IMR-90 (cell line): ENCODE data around the gene ENPP3. TPM values are rescaled to one million over a fixed set of nuclear protein-coding genes. Genes with fewer than 3 reads are reported as not detected.

ENCODE experiments used
- ATAC-seq: fragments of 200-7000 bp; cut with Tn5 transposase; 2 replicates; pipeline ENCODE4 v1.9.1; 2020; ENCODE audit warnings: low read depth, mild to moderate bottlenecking, moderate library complexity
- BruUV-seq: library from RNA; stranded (reverse); fragments of 400-500 nt; replicated peaks from 2 replicates; lab custom pipeline; 2021; lab: Mats Ljungman, UMichigan
- CTCF ChIA-PET: fragments of 300-600 bp; formaldehyde crosslinking; extraction: SDS; loops from one replicate; lab custom pipeline; 2021; ENCODE audit warnings: antibody characterized with exemption; lab: Yijun Ruan, JAX
- POLR2A ChIA-PET: fragments of 300-600 bp; sonication (Branson Sonifier 250); formaldehyde crosslinking; loops from one replicate; lab custom pipeline; 2022; ENCODE audit warnings: antibody characterized with exemption; ENCODE audit not compliant: unreplicated experiment; lab: Charles Lee
- DNase-seq: peaks from one replicate; pipeline ENCODE4 v3.0.0; 2013
- H2AFZ ChIP-seq: replicated peaks from 2 replicates; pipeline ENCODE3; 2013; ENCODE audit warnings: low read length, mild to moderate bottlenecking; ENCODE audit not compliant: poor library complexity
- H2AK5ac ChIP-seq: 2 replicates; pipeline ENCODE4 v1.6.1; 2013; ENCODE audit warnings: low read depth, low read length, inconsistent platforms
- H2AK9ac ChIP-seq: replicated peaks from 2 replicates; pipeline ENCODE3; 2013; ENCODE audit warnings: mild to moderate bottlenecking, low read depth, low read length, moderate library complexity; ENCODE audit not compliant: poor library complexity
- H2BK120ac ChIP-seq: 2 replicates; pipeline ENCODE4 v1.6.1; 2013; ENCODE audit warnings: low read depth, low read length, inconsistent platforms
- H2BK15ac ChIP-seq: 3 replicates; pipeline ENCODE4 v1.6.1; 2013; ENCODE audit warnings: low read depth, low read length, inconsistent platforms
- H2BK20ac ChIP-seq: 2 replicates; pipeline ENCODE4 v1.6.1; 2013; ENCODE audit warnings: low read depth, mild to moderate bottlenecking, inconsistent platforms, low read length, moderate library complexity
- H2BK5ac ChIP-seq: 2 replicates; pipeline ENCODE4 v1.6.1; 2013; ENCODE audit warnings: mild to moderate bottlenecking, low read depth, low read length, inconsistent platforms; ENCODE audit not compliant: poor library complexity, severe bottlenecking
- H3K14ac ChIP-seq: replicated peaks from 2 replicates; pipeline ENCODE4 v1.6.1; 2013; ENCODE audit warnings: low read depth, low read length, inconsistent platforms
- H3K18ac ChIP-seq: 2 replicates; pipeline ENCODE4 v1.6.1; 2013; ENCODE audit warnings: low read depth, low read length, control low read depth
- H3K23ac ChIP-seq: 2 replicates; pipeline ENCODE4 v1.6.1; 2013; ENCODE audit warnings: low read depth, low read length, inconsistent platforms
- H3K27ac ChIP-seq: 2 replicates; pipeline ENCODE4 v1.5.1; 2013; ENCODE audit warnings: mild to moderate bottlenecking, control low read depth, low read length; ENCODE audit not compliant: insufficient read depth
- H3K27me3 ChIP-seq: 2 replicates; pipeline ENCODE4 v1.6.1; 2013; ENCODE audit warnings: low read length; ENCODE audit not compliant: control insufficient read depth, insufficient read depth
- H3K36me3 ChIP-seq: 2 replicates; pipeline ENCODE4 v1.6.1; 2013; ENCODE audit warnings: low read length, mixed read lengths; ENCODE audit not compliant: control insufficient read depth, insufficient read depth
- H3K4ac ChIP-seq: 2 replicates; pipeline ENCODE4 v1.6.1; 2013; ENCODE audit warnings: low read depth, low read length, inconsistent platforms
- H3K4me1 ChIP-seq: 2 replicates; pipeline ENCODE4 v1.6.1; 2013; ENCODE audit warnings: low read length, mixed read lengths; ENCODE audit not compliant: control insufficient read depth, insufficient read depth
- H3K4me2 ChIP-seq: 2 replicates; pipeline ENCODE4 v1.6.1; 2013; ENCODE audit warnings: low read depth, mild to moderate bottlenecking, control low read depth, low read length, moderate library complexity
- H3K4me3 ChIP-seq: 2 replicates; pipeline ENCODE4 v1.5.1; 2013; ENCODE audit warnings: low read depth, mild to moderate bottlenecking, control low read depth, low read length, moderate library complexity; ENCODE audit not compliant: insufficient read depth
- H3K56ac ChIP-seq: 2 replicates; pipeline ENCODE4 v1.6.1; 2013; ENCODE audit warnings: low read length, inconsistent platforms; ENCODE audit not compliant: insufficient read depth; ENCODE audit errors: extremely low read depth
- H3K79me1 ChIP-seq, 2 experiments: 2 replicates each; pipeline ENCODE4 v1.6.1; 2013; ENCODE audit warnings: low read length in 2 of 2, inconsistent platforms in 1 of 2, low read depth in 1 of 2
- H3K9ac ChIP-seq: 2 replicates; pipeline ENCODE4 v1.6.1; 2013; ENCODE audit warnings: low read depth, low read length, control low read depth
- H3K9me1 ChIP-seq: 2 replicates; pipeline ENCODE4 v1.6.1; 2013; ENCODE audit warnings: low read length, inconsistent platforms; ENCODE audit not compliant: insufficient read depth
- H3K9me3 ChIP-seq: 2 replicates; pipeline ENCODE4 v1.6.1; 2013; ENCODE audit warnings: low read length; ENCODE audit not compliant: control insufficient read depth, insufficient read depth
- H4K20me1 ChIP-seq: 2 replicates; pipeline ENCODE4 v1.6.1; 2013; ENCODE audit warnings: low read length, inconsistent platforms; ENCODE audit not compliant: insufficient read depth
- H4K5ac ChIP-seq: 2 replicates; pipeline ENCODE4 v1.6.1; 2013; ENCODE audit warnings: mild to moderate bottlenecking, low read depth, low read length, control low read depth
- H4K8ac ChIP-seq, 2 experiments: 2 replicates each; pipeline ENCODE4 v1.6.1; 2013; ENCODE audit warnings: low read depth in 2 of 2, low read length in 2 of 2, control low read depth in 1 of 2, inconsistent platforms in 1 of 2
- H4K91ac ChIP-seq: 2 replicates; pipeline ENCODE4 v1.6.1; 2013; ENCODE audit warnings: low read depth, low read length, inconsistent platforms; ENCODE audit not compliant: insufficient read depth
- BHLHE40 ChIP-seq: fragments of 150-350 bp; IDR thresholded peaks from 2 replicates; pipeline ENCODE4 v1.6.1; 2016; ENCODE audit warnings: mild to moderate bottlenecking, low read depth, low read length
- CHD1 ChIP-seq: IDR thresholded peaks from 2 replicates; pipeline ENCODE4 v1.6.1; 2012; ENCODE audit warnings: low read depth, low read length, improper control_type of control experiment
- FOS ChIP-seq: fragments of 150-350 bp; IDR thresholded peaks from 2 replicates; pipeline ENCODE4 v1.6.1; 2016; ENCODE audit warnings: low read depth, low read length
- MAZ ChIP-seq: IDR thresholded peaks from 2 replicates; pipeline ENCODE4 v1.6.1; 2012; ENCODE audit warnings: low read depth, mild to moderate bottlenecking, low read length, improper control_type of control experiment, moderate library complexity, borderline replicate concordance
- MXI1 ChIP-seq: IDR thresholded peaks from 2 replicates; pipeline ENCODE4 v1.6.1; 2012; ENCODE audit warnings: low read depth, mild to moderate bottlenecking, low read length, moderate library complexity, borderline replicate concordance
- NFE2L2 ChIP-seq: fragments of 150-350 bp; IDR thresholded peaks from 2 replicates; pipeline ENCODE4 v1.6.1; 2016; ENCODE audit warnings: low read depth, mild to moderate bottlenecking, low read length
- RFX5 ChIP-seq: IDR thresholded peaks from 2 replicates; pipeline ENCODE4 v1.8.0; 2012; ENCODE audit warnings: low read depth, mild to moderate bottlenecking, low read length, moderate library complexity
- SMC3 ChIP-seq: fragments of 150-350 bp; IDR thresholded peaks from 2 replicates; pipeline ENCODE4 v1.6.1; 2016; ENCODE audit warnings: low read depth, mild to moderate bottlenecking, antibody characterized with exemption, low read length, moderate library complexity
- WGBS, 2 experiments: methylation state at CpG; one replicate each; pipeline versions ENCODE4 v1.1.5 to v1.1.7; 2013; ENCODE audit warnings: missing lambda C conversion rate in 2 of 2; ENCODE audit not compliant: insufficient read length in 1 of 2; ENCODE audit errors: extremely low coverage in 2 of 2; 5-methylcytosine and 5-hydroxymethylcytosine counted together
- dilution Hi-C: fragments of 300-500 bp; cut with HindIII; formaldehyde crosslinking; loops from one replicate; pipeline ENCODE4 v1.14.3; 2018; ENCODE audit warnings: low sequenced_read_pairs; ENCODE audit not compliant: unreplicated experiment
- in situ Hi-C: fragments of 300-500 bp; cut with MboI; formaldehyde crosslinking; loops from 3 replicates; pipeline ENCODE4 v1.14.3; 2019; ENCODE audit warnings: low sequenced_read_pairs, inconsistent platforms, mixed read lengths
- intact Hi-C: fragments of 100-400 bp; cut with micrococcal nuclease; formaldehyde crosslinking; loops from 2 replicates; pipeline ENCODE4 v1.10.0; 2022
- polyA plus RNA-seq, 3 experiments: library from polyadenylated mRNA; depleted of rRNA; stranded (reverse); fragments of >200 nt; gene quantifications; 2 replicates each; pipeline ENCODE4 v1.2.3, GENCODE V29; 2012; ENCODE audit warnings: low replicate concordance in 1 of 3
- total RNA-seq: library from RNA; depleted of rRNA; stranded (reverse); fragments of >200 nt; gene quantifications from 2 replicates; pipeline ENCODE4 v1.2.3, GENCODE V29; 2012
- TF ChIP-seq, protein P1 (sequence below): fragments of 150-350 bp; IDR thresholded peaks from 2 replicates; pipeline ENCODE4 v1.6.1; 2017; ENCODE audit warnings: mild to moderate bottlenecking, antibody characterized with exemption, low read length, low read depth

ENPP3 gene
- total and polyA plus RNA-seq, 2 of the 4 experiments (the other 2 are of a cell fraction) = under 0.01 to 0.05 TPM

DNA sequence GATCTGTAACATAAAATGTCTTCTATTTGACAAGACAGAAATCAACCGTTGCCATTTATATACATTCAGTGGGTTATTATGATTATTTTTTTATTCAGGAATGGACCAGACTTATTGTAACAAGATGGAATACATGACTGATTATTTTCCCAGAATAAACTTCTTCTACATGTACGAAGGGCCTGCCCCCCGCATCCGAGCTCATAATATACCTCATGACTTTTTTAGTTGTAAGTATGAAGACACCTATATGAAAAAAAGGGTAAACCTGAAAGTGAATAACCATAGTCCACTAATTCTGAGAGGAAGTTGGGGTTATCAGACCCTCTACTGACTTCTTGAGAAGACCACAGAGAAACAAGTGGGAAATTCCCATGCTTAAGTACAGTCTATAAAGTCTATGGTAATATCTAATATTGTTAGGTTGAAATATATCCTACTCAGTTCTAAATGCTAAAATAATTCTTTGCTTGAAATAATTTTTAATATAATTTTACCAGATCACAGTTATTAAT lies 48.2 kb downstream of the ENPP3 start:
- Histone ChIP-seq H3K36me3 (no peaks in the 10 kb centered on the region), H3K4ac (no peak overlapping the region), H3K9me1 (no peaks in the 10 kb centered on the region), H3K18ac (no peak overlapping the region), H2AK9ac (no peak overlapping the region), H3K4me1 (no peaks in the 10 kb centered on the region), H2BK5ac (no peak overlapping the region), H4K91ac (no peak overlapping the region), H3K23ac (no peak overlapping the region), H4K5ac (no peak overlapping the region), H2BK15ac (no peak overlapping the region), H3K4me2 (no peak overlapping the region), H3K79me1 (no peaks in the 10 kb centered on the region), H2BK20ac (no peak overlapping the region), H3K27ac (no peak overlapping the region), H4K8ac (no peak overlapping the region), H3K56ac (no peak overlapping the region), H2AFZ (no peak overlapping the region), H2AK5ac (no peak overlapping the region), H3K9me3 (no peaks in the 10 kb centered on the region), H3K14ac (no peak overlapping the region), H3K27me3 (peaks cover 3% of the 10 kb centered on the region), H2BK120ac (no peak overlapping the region), H3K4me3 (no peak overlapping the region), H3K9ac (no peak overlapping the region), H4K20me1 (no peaks in the 10 kb centered on the region)
- WGBS, 2 experiments = no CpG with 5 or more reads among the region's 4 CpGs
- intact Hi-C loops = no loop called here
- TF ChIP-seq MXI1 = no peak
- TF ChIP-seq, protein P1, sequence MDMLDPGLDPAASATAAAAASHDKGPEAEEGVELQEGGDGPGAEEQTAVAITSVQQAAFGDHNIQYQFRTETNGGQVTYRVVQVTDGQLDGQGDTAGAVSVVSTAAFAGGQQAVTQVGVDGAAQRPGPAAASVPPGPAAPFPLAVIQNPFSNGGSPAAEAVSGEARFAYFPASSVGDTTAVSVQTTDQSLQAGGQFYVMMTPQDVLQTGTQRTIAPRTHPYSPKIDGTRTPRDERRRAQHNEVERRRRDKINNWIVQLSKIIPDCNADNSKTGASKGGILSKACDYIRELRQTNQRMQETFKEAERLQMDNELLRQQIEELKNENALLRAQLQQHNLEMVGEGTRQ = no peak
- no peak for TF ChIP-seq RFX5
- TF ChIP-seq NFE2L2 = no peak
- TF ChIP-seq CHD1 = no peak
- no peak for TF ChIP-seq FOS
- no peak for TF ChIP-seq SMC3
- no peak for TF ChIP-seq MAZ
- TF ChIP-seq BHLHE40 = no peak
- no peak for ATAC-seq
- no TSS peak for BruUV-seq
- in situ Hi-C loops = loop anchor here (25.0 kb wide), 1 partner anchor 802 kb away; no protein-coding TSS in a partner anchor
- POLR2A ChIA-PET = no interaction called here
- dilution Hi-C loops = no loop called here
- CTCF ChIA-PET = interaction anchor here (1.7 kb wide), 1 partner anchor 10 kb away, joined by 4 read pairs; no protein-coding TSS in a partner anchor
- no peak for DNase-seq
